Stimulated activated CD4-positive, alpha-beta T cell treated with anti-CD3 and anti-CD28 coated beads, Interleukin-12 subunit alpha, Interleukin-12 subunit beta, amount 100 ng/mL, for 4 hours (primary cell): ENCODE data around the gene LYRM9.
"Not testable (repeated sequence)": the region's sequence is repeated elsewhere in the genome, so short reads cannot be mapped to it uniquely, and the experiment has no call there.

ENCODE experiments used
- DNase-seq: peaks from one replicate; pipeline ENCODE4 v3.0.0-alpha.2; 2020

The LYRM9 gene

DNA sequence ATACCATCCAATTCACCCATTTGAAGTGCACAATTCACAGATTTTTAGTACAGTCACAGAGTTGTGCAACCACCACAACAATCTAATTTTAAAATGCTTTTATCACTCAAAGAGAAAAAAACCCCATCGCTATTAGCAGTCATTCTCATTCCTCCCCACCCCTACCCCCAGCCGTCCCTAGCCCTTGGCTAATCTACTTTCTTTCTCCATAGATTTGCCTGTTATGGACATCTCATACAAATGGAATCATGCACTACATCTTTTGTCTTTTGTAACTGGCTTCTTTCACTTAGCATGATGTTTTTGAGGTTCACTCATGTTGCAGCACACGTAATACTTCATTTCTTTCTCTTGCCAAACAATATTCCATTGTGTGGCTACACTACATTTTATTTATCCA is 20.4 kb downstream of the LYRM9 start:
- DNase-seq = no peak

DNA sequence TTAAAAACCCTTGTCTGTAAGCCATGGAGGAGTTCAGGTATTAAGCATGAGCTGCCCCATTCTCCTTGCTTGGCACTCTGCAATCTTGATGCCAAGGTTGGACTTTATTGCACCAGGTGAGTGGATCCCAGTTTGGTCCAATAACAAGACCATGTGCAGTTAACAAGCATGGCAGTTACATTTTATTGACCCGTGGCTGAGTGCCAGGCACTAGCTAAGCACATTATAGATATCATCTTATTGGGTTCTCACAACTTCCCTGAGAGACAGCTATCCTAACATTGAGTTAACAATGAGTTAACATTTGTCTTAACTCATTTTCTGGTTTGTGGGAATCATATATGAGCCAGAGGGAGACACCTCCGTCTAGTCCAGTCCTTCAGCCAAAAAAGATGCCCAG is 21.8 kb downstream of the LYRM9 start:
- no peak for DNase-seq

GRCh38 chr17:27870345-27870744 is 22.8 kb downstream of the LYRM9 start:
- DNase-seq = no peak

DNA sequence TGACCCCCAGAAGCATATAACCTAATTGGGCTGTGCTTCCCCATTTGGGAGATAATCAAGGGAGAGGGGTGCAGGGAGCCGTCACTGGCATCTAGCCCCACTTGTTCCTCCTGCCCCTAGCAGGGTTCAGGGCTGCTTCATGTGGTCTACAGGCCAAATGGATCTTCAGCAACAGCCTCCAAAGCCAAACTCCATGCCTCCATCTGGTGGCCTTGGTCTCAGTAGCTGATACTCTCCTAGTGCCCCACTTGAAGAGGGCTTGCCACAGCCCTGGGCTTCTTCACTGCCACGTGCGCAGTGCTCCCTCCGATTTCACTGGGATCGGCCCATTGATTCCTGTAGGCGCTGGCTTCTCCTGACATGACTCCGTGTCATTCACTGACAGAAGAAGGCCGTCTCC is 24.6 kb downstream of the LYRM9 start:
- DNase-seq = no peak

DNA sequence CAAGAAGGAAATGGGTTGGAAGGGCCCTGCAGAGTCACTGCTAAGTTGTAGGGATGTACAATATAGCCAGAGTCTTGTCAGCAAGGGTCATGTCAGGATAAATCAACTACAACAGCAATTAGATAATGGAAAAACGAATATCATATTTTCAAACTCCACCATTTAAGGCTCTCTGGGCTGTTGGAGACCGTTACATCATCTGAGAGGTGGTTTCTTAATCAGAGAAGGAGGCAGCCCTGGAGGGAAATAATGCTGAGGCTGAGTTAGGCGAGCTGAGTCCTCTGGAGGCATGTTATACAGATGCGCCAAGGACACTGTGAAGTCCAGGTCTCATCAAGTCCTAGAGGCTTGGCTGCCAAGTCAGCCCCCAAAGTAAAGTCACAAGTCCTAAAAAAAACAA is 30.3 kb downstream of the LYRM9 start:
- DNase-seq = no peak

DNA sequence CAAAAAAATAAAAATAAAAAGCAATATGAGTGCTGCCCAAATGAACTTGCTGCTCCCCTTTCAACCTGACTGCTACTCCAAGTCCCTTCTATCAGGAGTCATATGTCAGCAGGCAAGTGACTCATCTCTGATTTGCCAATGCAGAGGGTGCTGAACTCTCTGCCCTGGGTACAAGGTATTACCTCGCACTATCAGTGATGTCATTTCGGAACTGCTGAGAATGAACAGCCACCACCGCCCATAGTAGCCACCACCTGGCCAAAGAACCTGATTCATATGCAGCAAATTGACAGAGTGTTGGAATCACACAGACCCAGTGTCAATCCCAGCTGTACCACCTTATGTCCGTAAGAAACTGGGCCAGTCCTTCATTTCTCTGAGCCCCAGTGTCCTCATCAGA is 31.2 kb downstream of the LYRM9 start:
- DNase-seq = no peak

DNA sequence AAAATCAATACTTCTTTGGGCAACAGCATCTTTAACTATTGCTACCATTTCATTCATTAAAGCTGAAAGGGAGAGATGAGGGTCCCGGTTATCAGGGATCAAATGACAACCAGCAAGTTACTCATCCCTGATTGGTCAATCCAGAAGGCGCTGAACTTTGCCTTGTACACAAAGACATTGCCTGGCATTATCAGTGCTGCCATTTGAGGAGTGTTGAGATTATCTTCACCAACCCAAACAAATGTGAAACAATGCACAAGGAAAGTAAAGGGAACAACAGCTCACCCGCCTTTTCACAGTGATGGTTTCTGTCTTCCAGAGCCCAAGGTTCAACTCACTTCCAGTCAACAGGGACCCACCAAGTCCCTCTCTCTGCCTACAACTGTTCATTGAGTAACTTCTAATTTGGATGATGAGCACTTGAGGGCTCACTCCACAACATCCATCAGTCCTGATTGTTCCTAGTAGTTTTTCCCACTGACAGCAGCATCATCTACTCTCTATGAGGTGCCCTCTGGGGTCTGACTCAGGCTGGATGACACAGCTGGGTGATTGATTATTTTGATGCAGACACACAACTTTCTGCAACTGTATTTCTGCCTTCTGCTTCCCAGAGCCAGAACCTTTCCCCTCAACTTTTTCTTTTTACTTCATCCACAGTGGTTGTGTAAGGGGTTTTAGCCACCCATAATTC is 32.0 kb downstream of the LYRM9 start:
- DNase-seq = no peak

DNA sequence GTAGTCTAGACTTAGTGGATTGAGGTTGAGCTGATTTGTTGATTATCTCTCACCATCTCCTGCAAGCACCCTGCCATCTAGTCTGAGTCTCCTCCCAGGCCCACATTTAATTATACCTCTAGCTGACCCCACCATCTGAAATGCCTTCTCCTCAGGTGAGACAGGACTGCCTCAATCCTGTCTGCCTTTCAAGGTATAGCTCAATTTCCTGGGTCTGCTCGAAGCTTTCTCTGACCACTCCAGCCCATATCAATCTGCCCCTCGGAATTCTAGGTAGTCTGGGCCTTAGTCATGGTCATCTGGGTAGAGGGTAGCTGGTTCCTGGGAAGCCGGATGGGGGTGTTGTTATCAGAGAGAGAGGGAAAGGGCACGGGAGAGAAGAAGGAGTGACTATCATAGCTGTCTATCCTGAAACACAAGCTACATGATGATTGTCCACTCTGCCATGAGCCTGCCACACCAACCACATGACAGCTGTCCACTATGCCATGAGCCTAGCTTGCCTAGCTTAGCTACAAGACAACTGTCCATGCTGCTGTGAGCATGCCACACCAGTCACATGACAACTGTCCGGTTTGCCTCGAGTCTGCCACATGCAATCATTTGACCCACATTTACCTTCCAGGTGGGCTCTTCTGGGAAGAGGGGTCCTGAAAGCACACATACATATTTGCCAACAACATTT is 34.4 kb downstream of the LYRM9 start:
- no peak for DNase-seq

GRCh38 chr17:27856676-27857432 is 36.3 kb downstream of the LYRM9 start:
- no peak for DNase-seq

DNA sequence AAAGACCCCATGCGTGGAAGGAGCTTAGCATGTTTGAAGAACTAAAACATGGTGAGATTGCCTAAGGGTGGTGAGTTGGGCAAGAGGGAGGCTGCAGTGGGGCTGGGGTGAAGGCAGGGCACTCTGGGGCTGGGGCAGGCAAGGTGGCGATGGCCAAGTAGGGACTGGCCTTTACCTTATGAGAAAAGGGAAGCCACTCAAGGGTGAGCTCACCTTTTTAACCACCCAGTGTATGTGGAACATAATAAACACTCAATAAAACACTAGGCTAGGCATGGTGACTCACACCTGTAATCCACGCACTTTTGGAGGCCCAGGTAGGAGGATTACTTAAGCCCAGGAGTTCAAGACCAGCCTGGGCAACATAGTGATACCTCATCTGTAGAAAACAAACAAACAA is 37.7 kb downstream of the LYRM9 start:
- no peak for DNase-seq

GRCh38 chr17:27854163-27854562 is 39.0 kb downstream of the LYRM9 start:
- no peak for DNase-seq

DNA sequence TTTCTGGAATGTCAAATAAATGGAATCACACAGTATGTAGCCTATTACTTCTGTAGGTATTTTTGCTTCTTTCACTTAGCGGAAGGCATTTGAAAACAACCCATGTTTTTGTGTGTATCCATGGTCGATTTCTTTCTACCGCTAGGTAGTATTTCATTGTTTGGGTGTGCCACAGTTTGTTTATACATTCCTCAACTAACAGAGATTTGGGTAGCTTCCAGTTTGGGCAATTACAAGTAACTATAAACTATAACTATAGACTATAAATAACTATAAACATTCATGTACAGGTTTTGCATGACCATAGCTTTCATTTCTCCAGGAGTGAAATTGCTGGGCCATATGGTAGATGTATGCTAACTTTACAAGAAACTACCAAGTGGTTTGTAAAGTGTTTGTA is 40.1 kb downstream of the LYRM9 start:
- no peak for DNase-seq

- DNase-seq = no peak
Measured at GRCh38 chr17:27849474-27850185, 43.5 kb downstream of the LYRM9 start.

DNA sequence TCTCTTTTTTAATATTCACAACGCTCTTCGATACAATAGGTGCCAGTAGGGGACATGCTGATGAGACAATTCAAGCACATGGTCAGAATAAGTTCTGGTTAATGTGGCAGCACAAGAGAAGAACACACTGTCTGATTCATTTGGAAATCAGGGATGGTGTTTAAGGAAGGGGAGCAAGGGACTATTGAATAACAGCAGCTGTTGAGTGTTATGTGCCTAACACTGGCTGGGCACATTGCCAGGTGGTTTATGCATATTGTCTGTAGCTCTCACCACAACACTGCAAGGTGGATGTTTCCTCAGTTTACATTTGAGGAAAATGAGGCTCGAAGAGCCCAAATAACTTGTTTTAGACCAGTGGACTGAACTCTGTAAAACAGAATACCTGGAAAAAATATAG is 44.2 kb downstream of the LYRM9 start:
- no peak for DNase-seq

GRCh38 chr17:27846808-27847307 is 46.3 kb downstream of the LYRM9 start:
- not testable (repeated sequence) for DNase-seq

DNA sequence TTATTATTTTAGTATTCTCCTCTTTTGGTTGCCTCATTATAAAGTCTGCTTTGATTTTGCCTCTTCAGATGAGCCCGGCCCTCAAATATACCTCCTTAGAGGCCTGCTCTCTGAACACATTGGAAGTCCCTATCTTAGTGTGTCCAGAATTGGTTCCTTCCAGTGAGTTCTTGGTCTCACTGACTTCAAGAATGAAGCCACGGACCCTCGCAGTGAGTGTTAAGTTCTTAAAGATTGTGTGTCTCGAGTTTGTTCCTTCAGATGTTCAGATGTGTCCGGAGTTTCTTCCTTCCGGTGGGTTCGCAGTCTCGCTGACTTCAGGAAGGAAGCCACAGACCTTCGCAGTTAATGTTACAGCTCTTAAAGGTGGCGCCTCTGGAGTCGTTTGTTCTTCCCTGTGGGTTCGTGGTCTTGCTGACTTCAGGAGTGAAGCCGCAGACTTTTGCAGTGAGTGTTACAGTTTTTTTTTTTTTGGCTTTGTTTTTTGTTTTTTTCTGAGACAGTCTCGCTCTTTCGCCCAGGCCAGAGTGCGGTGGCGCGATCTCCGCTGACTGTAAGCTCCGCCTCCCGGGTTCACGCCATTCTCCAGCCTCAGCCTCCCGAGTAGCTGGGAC is 47.0 kb downstream of the LYRM9 start:
- DNase-seq = peak; percentile 8

DNA sequence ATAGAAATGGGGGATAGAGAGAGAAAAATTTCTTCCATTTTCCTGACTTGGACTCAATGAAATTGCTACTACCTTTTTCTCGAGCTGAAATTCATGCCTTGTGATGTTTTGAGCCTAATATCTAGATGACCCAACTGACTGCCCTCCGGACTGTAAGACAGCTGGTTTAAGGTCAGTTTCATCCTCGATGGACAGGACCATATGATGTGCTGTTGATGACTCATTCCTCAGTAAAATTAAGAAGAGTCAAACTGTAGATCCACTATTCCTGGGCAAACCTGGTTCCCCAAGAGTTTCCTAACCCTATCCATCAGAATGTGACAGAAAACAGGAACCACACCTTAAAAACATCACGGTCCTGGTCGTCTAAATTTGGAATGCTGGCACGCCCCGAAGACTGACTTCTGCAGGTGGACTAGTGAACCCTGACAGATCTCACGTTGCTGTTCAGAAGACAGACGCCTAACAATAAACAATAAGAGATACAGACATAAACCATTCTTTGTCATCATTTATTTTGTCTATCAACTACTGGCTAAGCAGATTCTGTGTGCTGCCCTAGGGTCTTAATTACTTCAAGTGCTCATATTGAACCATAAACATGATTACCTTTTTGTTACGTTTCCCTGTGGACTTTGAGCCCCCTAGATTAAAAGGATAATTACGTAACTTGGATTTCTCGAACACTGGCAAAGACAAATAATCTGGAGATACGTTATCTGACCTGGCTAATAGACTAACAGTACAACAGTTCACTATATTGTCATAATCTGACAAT is 47.7 kb downstream of the LYRM9 start:
- no peak for DNase-seq

- no peak for DNase-seq
Measured at GRCh38 chr17:27840688-27841087, 52.5 kb downstream of the LYRM9 start.

DNA sequence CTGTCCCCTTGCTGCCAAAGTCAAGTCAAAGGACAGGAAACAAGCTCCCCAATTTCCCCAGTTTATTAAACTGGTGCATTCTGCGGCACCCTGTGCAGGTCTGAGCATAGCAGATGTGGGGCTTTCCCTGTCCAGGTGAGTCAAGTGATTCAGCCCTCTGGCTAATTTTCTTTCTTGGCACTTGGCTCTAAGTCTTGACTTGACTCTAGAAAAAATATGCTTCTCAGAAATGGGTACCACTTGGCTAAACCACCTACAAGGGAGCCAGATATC is 52.8 kb downstream of the LYRM9 start:
- DNase-seq = not testable (repeated sequence)

GRCh38 chr17:27839571-27840405 is 53.4 kb downstream of the LYRM9 start:
- DNase-seq = not testable (repeated sequence)

DNA sequence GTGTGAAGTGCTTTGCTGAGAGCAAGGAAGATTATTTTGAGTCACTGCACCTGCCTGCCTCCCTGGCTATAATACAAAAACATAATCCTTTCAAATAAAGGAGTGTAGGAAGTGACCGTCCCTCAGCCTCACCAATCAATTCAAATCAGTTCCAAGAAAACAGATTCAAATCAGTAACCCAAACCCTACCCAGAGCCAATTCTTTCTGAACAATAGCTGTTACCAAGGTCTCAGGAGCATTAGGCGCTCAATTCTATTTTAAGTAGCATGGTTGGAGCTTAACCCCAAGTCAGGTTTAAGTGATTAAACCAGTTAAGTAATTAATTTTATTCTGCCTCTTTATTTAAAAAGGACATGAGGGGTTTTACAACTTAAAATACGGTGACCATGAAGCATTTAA is 54.6 kb downstream of the LYRM9 start:
- not testable (repeated sequence) for DNase-seq
